Activated T-cell treated with anti-CD3 and anti-CD28 coated beads, Interleukin-2, amount 50 U/mL, for 24 hours (primary cell): ENCODE results near the gene CLASP1.

Experiments used
- DNase-seq: peaks from one replicate; pipeline ENCODE4 v3.0.0-alpha.2; 2020
- H3K27ac Mint-ChIP-seq: 2 replicates; pipeline ENCODE4 v1.8.0; 2020; ENCODE audit warnings: mild to moderate bottlenecking, mixed read lengths
- H3K27me3 Mint-ChIP-seq: 2 replicates; pipeline ENCODE4 v1.8.0; 2020; ENCODE audit warnings: mixed read lengths
- H3K36me3 Mint-ChIP-seq: 2 replicates; pipeline ENCODE4 v1.8.0; 2020; ENCODE audit warnings: low read depth, mixed read lengths
- H3K4me1 Mint-ChIP-seq: 2 replicates; pipeline ENCODE4 v1.8.0; 2020; ENCODE audit warnings: low read depth, mixed read lengths
- H3K4me3 Mint-ChIP-seq: 2 replicates; pipeline ENCODE4 v1.8.0; 2020; ENCODE audit warnings: mild to moderate bottlenecking, moderate library complexity, mixed read lengths
- H3K9me3 Mint-ChIP-seq: 2 replicates; pipeline ENCODE4 v1.8.0; 2020; ENCODE audit warnings: mixed read lengths

The CLASP1 gene

GRCh38 chr2:121519153-121519552 is 130.1 kb downstream of the CLASP1 start:
- Mint-ChIP-seq H3K27ac (peak overlapping the region; percentile 71), H3K27me3 (no peaks in the 10 kb centered on the region), H3K36me3 (peaks cover 95% of the 10 kb centered on the region), H3K4me3 (no peak overlapping the region), H3K9me3 (no peaks in the 10 kb centered on the region), H3K4me1 (peaks cover 22% of the 10 kb centered on the region)
- no peak for DNase-seq

GRCh38 chr2:121513597-121514333 is 135.5 kb downstream of the CLASP1 start:
- no peaks in the 10 kb centered on the region for H3K27me3 Mint-ChIP-seq
- DNase-seq, result no peak
- peak overlapping the region; percentile 84 for H3K27ac Mint-ChIP-seq
- H3K4me3 Mint-ChIP-seq, result no peak overlapping the region
- H3K9me3 Mint-ChIP-seq, result no peaks in the 10 kb centered on the region
- H3K36me3 Mint-ChIP-seq, result peaks cover 94% of the 10 kb centered on the region
- peaks cover 32% of the 10 kb centered on the region for H3K4me1 Mint-ChIP-seq

GRCh38 chr2:121510857-121511256 is 138.4 kb downstream of the CLASP1 start:
- Mint-ChIP-seq H3K27ac (no peak overlapping the region), H3K27me3 (no peaks in the 10 kb centered on the region), H3K36me3 (peaks cover 96% of the 10 kb centered on the region), H3K4me3 (no peak overlapping the region), H3K9me3 (no peaks in the 10 kb centered on the region), H3K4me1 (peaks cover 49% of the 10 kb centered on the region)
- DNase-seq, result no peak

- Mint-ChIP-seq H3K9me3 (no peaks in the 10 kb centered on the region), H3K27ac (no peak overlapping the region), H3K27me3 (no peaks in the 10 kb centered on the region), H3K4me3 (no peak overlapping the region), H3K4me1 (peaks cover 42% of the 10 kb centered on the region), H3K36me3 (peaks cover 90% of the 10 kb centered on the region)
- no peak for DNase-seq
These were observed 142.6 kb downstream of the CLASP1 start for GRCh38 chr2:121506621-121507020.

- Mint-ChIP-seq H3K4me3 (no peak overlapping the region), H3K9me3 (no peaks in the 10 kb centered on the region), H3K4me1 (peaks cover 46% of the 10 kb centered on the region), H3K27me3 (no peaks in the 10 kb centered on the region), H3K27ac (no peak overlapping the region), H3K36me3 (peaks cover 89% of the 10 kb centered on the region)
- no peak for DNase-seq
These were observed 143.2 kb downstream of the CLASP1 start for GRCh38 chr2:121505986-121506586.

GRCh38 chr2:121505005-121505404 is 144.3 kb downstream of the CLASP1 start:
- Mint-ChIP-seq H3K27ac (no peak overlapping the region), H3K27me3 (no peaks in the 10 kb centered on the region), H3K36me3 (peaks cover 90% of the 10 kb centered on the region)

GRCh38 chr2:121504316-121504715 is 144.9 kb downstream of the CLASP1 start:
- peaks cover 4% of the 10 kb centered on the region for H3K9me3 Mint-ChIP-seq
- H3K4me1 Mint-ChIP-seq, result peaks cover 48% of the 10 kb centered on the region
- no peak overlapping the region for H3K4me3 Mint-ChIP-seq
- no peaks in the 10 kb centered on the region for H3K27me3 Mint-ChIP-seq
- DNase-seq, result no peak
- H3K27ac Mint-ChIP-seq, result no peak overlapping the region
- H3K36me3 Mint-ChIP-seq, result peaks cover 90% of the 10 kb centered on the region

More at GRCh38 chr2:121505005-121505404, 144.3 kb downstream of the CLASP1 start:
- Mint-ChIP-seq H3K9me3 (peaks cover under 1% of the 10 kb centered on the region), H3K4me3 (no peak overlapping the region), H3K4me1 (peaks cover 47% of the 10 kb centered on the region)
- DNase-seq, result no peak

- Mint-ChIP-seq H3K4me3 (no peak overlapping the region), H3K4me1 (peaks cover 54% of the 10 kb centered on the region), H3K9me3 (peaks cover 4% of the 10 kb centered on the region), H3K36me3 (peaks cover 89% of the 10 kb centered on the region), H3K27me3 (no peaks in the 10 kb centered on the region), H3K27ac (no peak overlapping the region)
- no peak for DNase-seq
These were observed 146.5 kb downstream of the CLASP1 start for GRCh38 chr2:121502781-121503180.

- Mint-ChIP-seq H3K36me3 (peaks cover 86% of the 10 kb centered on the region), H3K27me3 (no peaks in the 10 kb centered on the region), H3K4me3 (no peak overlapping the region), H3K27ac (no peak overlapping the region), H3K9me3 (peaks cover 4% of the 10 kb centered on the region), H3K4me1 (peaks cover 52% of the 10 kb centered on the region)
- no peak for DNase-seq
These were observed 147.0 kb downstream of the CLASP1 start for GRCh38 chr2:121502246-121502645.

GRCh38 chr2:121501554-121501953 is 147.7 kb downstream of the CLASP1 start:
- H3K4me1 Mint-ChIP-seq, result peaks cover 48% of the 10 kb centered on the region
- H3K4me3 Mint-ChIP-seq, result no peak overlapping the region
- DNase-seq, result no peak
- H3K36me3 Mint-ChIP-seq, result peaks cover 86% of the 10 kb centered on the region
- no peaks in the 10 kb centered on the region for H3K27me3 Mint-ChIP-seq
- no peak overlapping the region for H3K27ac Mint-ChIP-seq
- H3K9me3 Mint-ChIP-seq, result peaks cover 4% of the 10 kb centered on the region

- no peak overlapping the region for H3K4me3 Mint-ChIP-seq
- peaks cover 45% of the 10 kb centered on the region for H3K4me1 Mint-ChIP-seq
- no peak for DNase-seq
- peaks cover 86% of the 10 kb centered on the region for H3K36me3 Mint-ChIP-seq
- H3K9me3 Mint-ChIP-seq, result peaks cover 4% of the 10 kb centered on the region
- no peaks in the 10 kb centered on the region for H3K27me3 Mint-ChIP-seq
- peak overlapping the region; percentile 80 for H3K27ac Mint-ChIP-seq
These were observed 148.2 kb downstream of the CLASP1 start for GRCh38 chr2:121501031-121501430.

- Mint-ChIP-seq H3K36me3 (peaks cover 85% of the 10 kb centered on the region), H3K27ac (peak overlapping the region; percentile 66), H3K4me1 (peaks cover 39% of the 10 kb centered on the region), H3K27me3 (no peaks in the 10 kb centered on the region), H3K9me3 (peaks cover 4% of the 10 kb centered on the region), H3K4me3 (no peak overlapping the region)
- DNase-seq, result no peak
These were observed 150.5 kb downstream of the CLASP1 start for GRCh38 chr2:121498731-121499130.

GRCh38 chr2:121492409-121492808 is 156.9 kb downstream of the CLASP1 start:
- DNase-seq, result no peak
- H3K9me3 Mint-ChIP-seq, result no peaks in the 10 kb centered on the region
- H3K36me3 Mint-ChIP-seq, result peaks cover 64% of the 10 kb centered on the region
- no peak overlapping the region for H3K4me3 Mint-ChIP-seq
- H3K27me3 Mint-ChIP-seq, result no peaks in the 10 kb centered on the region
- peaks cover 53% of the 10 kb centered on the region for H3K4me1 Mint-ChIP-seq
- no peak overlapping the region for H3K27ac Mint-ChIP-seq

GRCh38 chr2:121491518-121491917 is 157.7 kb downstream of the CLASP1 start:
- Mint-ChIP-seq H3K27me3 (no peaks in the 10 kb centered on the region), H3K36me3 (peaks cover 55% of the 10 kb centered on the region), H3K4me1 (peaks cover 48% of the 10 kb centered on the region), H3K27ac (no peak overlapping the region), H3K9me3 (no peaks in the 10 kb centered on the region), H3K4me3 (no peak overlapping the region)
- no peak for DNase-seq

- H3K27ac Mint-ChIP-seq, result no peak overlapping the region
- H3K4me1 Mint-ChIP-seq, result peaks cover 48% of the 10 kb centered on the region
- no peaks in the 10 kb centered on the region for H3K27me3 Mint-ChIP-seq
- H3K36me3 Mint-ChIP-seq, result peaks cover 46% of the 10 kb centered on the region
- H3K4me3 Mint-ChIP-seq, result no peak overlapping the region
- no peaks in the 10 kb centered on the region for H3K9me3 Mint-ChIP-seq
- DNase-seq, result no peak
These were observed 158.6 kb downstream of the CLASP1 start for GRCh38 chr2:121490584-121491133.
